VCaP (cell line): ENCODE results near the gene DOC2B.
"Not testable (repeated sequence)": the region's sequence is repeated elsewhere in the genome, so short reads cannot be mapped to it uniquely, and the experiment has no call there.

ENCODE experiments used
- H3K27ac ChIP-seq: fragments of 450-650 bp; 2 replicates; pipeline ENCODE4 v1.5.1; 2017
- CTCF ChIP-seq: fragments of 450-650 bp; conservative IDR thresholded peaks from 2 replicates; pipeline ENCODE4 v1.5.1; 2017; ENCODE audit warnings: mild to moderate bottlenecking, moderate library complexity

Gene DOC2B

GRCh38 chr17:199806-200545 lies 18.5 kb upstream of the DOC2B start:
- H3K27ac ChIP-seq: no peak overlapping the region
- TF ChIP-seq CTCF: no peak

DNA sequence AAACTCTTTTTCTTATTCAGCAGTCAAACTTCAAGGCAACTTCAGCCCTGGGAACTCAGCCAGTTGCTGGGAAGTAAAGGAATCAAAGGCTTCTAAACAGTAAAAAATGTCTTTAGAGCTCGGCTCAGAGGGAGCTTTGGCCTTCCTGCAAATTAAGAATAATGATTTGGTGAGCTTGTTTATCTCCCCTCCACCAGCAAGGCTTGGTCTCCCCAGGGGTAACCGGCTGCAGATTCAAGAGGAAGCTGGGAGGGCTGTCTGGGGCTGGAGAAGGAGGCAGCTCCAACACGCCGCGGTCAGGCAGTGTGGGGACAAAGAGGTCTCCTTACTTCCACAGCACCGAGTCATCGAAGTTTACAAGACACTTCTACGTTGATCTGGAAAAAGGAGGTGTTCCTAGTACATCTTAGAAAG lies 17.7 kb upstream of the DOC2B start:
- no peak overlapping the region for H3K27ac ChIP-seq
- no peak for TF ChIP-seq CTCF

GRCh38 chr17:198225-198624 lies 16.8 kb upstream of the DOC2B start:
- H3K27ac ChIP-seq: not testable (repeated sequence)

GRCh38 chr17:197352-197751 lies 15.9 kb upstream of the DOC2B start:
- TF ChIP-seq CTCF: no peak

DNA sequence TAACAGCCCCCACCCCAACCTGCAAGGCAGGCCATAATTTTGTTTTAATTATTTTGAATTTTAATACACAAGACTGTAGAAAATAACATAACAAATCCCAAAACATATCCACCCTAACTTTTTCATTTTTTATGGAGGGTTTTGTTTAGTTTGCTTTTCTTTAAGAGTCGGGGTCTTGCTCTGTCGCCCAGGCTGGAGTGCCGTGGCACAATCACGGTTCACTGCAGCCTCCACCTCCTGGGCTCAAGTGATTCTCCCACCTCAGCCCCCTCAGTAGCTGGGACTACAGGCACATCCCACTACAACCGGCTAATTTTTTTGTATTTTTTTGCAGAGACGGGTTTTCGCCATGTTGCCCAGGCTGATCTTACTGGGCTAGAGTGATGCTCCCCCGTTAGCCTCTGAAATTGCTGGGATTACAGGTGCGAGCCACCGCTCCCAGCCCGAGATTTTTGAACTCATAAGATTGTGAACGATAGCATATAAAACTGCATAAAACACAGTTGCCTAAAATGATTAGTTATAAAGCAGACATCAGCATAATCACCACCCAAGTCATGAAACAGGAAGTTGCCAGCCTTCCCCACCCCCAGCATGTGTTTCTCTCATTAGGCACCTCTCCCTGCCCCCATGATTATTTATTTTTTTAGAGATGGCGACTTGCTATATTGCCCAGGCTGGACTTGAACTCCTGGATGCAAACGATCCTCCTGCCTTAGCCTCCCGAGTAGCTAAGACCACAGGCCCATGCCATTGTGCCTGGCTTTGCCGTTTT lies 13.6 kb upstream of the DOC2B start:
- no peak overlapping the region for H3K27ac ChIP-seq

More at GRCh38 chr17:197352-197751, 15.9 kb upstream of the DOC2B start:
- no peak overlapping the region for H3K27ac ChIP-seq

DNA sequence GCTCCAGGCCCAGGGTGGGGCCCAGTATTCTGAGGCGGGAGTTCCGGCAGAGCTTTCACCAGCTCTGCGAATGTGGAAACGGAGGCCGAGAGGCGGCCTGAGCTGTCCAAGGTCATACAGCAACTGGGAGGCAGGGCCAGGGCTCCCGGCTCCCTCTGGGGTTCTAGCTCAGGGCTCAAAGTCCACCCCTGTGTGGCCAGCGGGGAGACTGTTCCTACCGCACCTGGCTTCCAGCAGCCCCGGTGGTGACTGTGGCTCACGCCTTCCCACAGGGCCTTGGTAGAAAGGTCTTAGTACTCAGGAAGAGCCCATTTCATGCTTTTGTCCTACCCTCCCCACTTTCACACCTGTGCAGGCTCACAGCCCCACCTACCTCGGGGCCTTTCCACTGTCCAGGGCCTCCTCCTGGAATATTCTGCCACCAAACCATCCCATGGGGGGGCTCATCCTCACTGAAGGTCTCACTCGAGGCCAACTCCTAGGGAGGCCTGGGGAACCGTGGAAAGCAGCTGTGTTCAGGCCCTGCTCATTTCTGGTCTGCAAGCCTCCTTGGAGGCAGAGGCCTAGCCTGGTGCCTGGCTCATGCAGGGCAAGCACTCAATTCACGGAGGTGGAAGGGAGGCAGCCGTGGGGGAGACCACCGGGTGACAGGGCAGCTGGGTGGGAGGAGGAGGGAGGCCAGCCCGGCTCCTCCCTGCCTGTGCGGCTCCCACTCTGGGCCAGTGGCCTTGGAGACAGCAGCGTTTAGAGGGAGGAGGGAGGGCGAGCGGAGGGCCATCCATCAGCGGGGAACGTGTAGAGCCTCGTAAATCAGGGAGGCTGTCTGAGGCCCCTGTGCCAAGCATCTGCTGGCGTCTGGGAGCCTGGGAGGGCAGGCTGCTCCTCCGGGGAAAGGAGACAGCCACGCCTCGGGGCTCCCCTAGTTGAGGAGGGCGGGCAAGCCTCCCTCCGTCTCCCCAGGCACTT lies 12.7 kb upstream of the DOC2B start:
- H3K27ac ChIP-seq: no peak overlapping the region
- no peak for TF ChIP-seq CTCF

More for the DNA sequence above, 13.6 kb upstream of the DOC2B start:
- TF ChIP-seq CTCF: no peak

- no peak overlapping the region for H3K27ac ChIP-seq
- TF ChIP-seq CTCF: no peak
Measured at GRCh38 chr17:193426-193810, 12.0 kb upstream of the DOC2B start.
